Activated CD4-positive, alpha-beta T cell treated with anti-CD3 and anti-CD28 coated beads for 36 hours (primary cell): ENCODE measurements around the gene SOS1. TPM values are rescaled to one million over a fixed set of nuclear protein-coding genes. Genes with fewer than 3 reads are reported as not detected.

Source experiments
- total RNA-seq, 2 experiments: library from RNA; stranded (reverse); gene quantifications; one replicate each; pipeline ENCODE4 v1.2.3, GENCODE V29; 2021

SOS1 gene
- total RNA-seq, 2 experiments from 2014 or later = 30.1 to 32.0 TPM

Other genes starting within 250 kb of the SOS1 start
- gene DHX57, start 245.1 kb downstream of the SOS1 start, total RNA-seq = 10 to 100 TPM; 14.0 to 20.3 TPM
- 1 to 10 TPM; 6.6 to 7.9 TPM for gene MORN2, start 245.1 kb downstream of the SOS1 start, total RNA-seq
- under 1 TPM; 0.09 to 0.39 TPM for gene ARHGEF33, start 231.2 kb downstream of the SOS1 start, total RNA-seq
- under 1 TPM in 1 of 2 experiments, not detected in 1; 0.16 TPM for gene CDKL4, start 122.9 kb upstream of the SOS1 start, total RNA-seq